Measurements from ENCODE around the gene GPLD1. TPM values are rescaled to one million over a fixed set of nuclear protein-coding genes. Genes with fewer than 3 reads are reported as not detected.

Gene GPLD1
- polyA plus RNA-seq, 1 donor from 2014 or later, result 0.95 TPM

DNA sequence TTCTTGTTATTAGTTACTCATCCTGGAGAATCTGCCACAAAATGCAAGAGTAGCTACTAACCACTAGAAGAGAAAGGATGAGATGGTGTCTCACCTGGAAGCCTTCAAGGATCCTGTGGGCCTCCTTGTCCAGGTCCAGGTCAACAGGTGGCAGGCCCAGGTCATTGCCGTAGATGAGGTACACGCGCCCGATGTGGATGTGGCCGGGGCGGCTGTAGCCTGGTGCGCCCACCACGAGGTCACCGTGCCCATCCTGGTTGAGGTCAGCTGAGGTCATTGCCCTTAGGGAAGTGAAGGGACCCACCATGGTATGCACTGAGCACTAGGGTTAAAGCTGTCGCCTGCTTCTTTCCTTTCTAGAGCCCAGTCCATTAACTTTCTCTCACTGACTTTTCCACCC, 35.5 kb downstream of the GPLD1 start:
- no peaks in the 10 kb centered on the region for H3K4me1 Mint-ChIP-seq
- no peak overlapping the region for H3K4me3 Mint-ChIP-seq
- H3K9me3 Mint-ChIP-seq, result no peaks in the 10 kb centered on the region
- H3K27ac Mint-ChIP-seq, result no peak overlapping the region
- no peaks in the 10 kb centered on the region for H3K27me3 Mint-ChIP-seq
- peaks cover 2% of the 10 kb centered on the region for H3K36me3 Mint-ChIP-seq

DNA sequence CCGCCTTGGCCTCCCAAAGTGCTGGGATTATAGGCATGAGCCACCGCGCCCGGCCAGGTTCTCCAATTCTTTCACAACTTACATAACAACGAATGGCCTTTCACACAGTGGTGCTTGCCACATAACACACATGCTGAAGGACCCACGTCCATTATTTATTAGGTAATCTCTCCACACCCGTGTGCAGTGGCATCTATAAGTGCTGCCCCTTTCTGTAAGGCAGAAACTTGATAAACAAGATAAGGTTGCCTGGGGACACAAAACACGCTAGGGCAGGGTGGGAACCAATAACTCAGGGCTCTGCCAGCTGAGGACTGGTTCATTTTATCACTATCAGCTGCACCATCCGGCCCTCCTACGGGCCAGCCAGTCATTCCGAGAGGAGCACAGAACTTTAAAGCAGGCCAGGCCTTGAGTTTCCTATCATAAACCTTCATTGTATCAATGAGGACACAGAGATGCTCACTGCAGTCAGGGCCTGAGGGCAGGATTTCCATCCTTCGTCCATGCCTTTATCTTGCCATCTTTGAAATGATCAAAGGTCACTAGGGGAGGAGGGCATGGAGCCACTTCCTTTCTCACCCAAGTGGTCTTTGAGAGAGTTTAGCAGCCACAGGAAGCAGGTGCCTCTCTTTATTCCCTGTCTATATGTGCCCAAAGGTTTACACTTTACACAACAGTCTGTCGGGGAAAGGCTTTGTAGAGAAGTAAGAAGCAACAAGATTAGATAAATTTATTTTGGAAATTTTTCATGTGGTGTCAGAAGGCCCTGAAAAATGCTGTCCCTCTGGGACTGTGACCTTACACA, 37.6 kb downstream of the GPLD1 start:
- H3K36me3 Mint-ChIP-seq, result no peaks in the 10 kb centered on the region
- no peaks in the 10 kb centered on the region for H3K9me3 Mint-ChIP-seq
- no peak overlapping the region for H3K4me3 Mint-ChIP-seq
- H3K27me3 Mint-ChIP-seq, result no peaks in the 10 kb centered on the region
- no peaks in the 10 kb centered on the region for H3K4me1 Mint-ChIP-seq
- H3K27ac Mint-ChIP-seq, result no peak overlapping the region

DNA sequence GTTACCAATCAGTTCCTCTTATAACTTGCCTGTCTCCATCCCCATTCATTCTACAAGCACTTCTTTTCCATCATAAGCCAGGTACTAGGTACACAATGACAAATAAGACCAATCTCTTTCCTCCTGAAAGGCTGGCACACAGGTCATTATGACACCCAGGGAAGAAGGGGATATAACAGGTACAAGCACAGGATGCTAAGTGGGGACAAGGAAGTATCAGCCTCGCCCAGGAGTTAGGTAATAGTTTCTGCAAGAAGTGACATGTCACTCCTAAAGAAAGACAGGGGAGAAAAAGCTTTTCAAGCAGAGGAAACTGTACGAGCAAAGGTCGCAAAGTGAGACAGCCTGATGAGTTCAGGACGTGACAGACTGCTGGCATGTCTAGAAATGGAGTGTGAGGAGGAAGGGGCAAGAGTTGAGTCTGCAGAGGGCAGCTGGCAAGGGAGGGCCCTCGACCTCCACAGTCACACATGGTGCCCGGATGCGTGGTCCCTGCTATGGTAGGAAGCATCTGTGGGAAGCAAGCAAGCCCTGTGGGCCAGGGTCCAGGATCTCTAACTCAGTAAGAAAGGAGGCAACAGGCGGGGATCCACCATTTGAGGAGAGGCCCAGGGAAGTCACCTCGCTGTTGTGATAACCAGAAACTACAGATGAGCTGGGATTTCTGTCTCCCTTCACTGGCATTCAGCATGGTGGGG, 40.4 kb downstream of the GPLD1 start:
- no peaks in the 10 kb centered on the region for H3K4me1 Mint-ChIP-seq
- no peaks in the 10 kb centered on the region for H3K9me3 Mint-ChIP-seq
- H3K27me3 Mint-ChIP-seq, result no peaks in the 10 kb centered on the region
- no peak overlapping the region for H3K4me3 Mint-ChIP-seq
- H3K36me3 Mint-ChIP-seq, result no peaks in the 10 kb centered on the region
- H3K27ac Mint-ChIP-seq, result peak overlapping the region in 1 of 3 donors; percentile 2

DNA sequence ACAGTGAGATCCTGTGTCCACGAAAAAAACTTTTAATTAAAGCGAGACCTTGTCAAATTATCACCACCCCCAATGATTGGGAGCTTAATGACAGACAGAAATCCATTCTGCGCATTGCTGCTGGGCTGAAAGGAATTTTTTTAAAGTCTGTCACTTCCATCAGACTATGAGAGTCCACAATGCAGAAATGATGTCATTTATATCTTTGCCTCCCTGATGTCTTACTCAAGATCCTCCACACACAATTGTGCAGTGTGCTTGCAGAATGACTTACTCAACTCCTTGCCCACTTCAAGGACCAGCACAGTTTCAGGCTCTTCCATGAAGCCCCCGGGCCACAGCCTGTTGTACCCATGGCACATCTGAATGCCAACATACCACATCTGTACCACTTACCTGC, 41.0 kb downstream of the GPLD1 start:
- Mint-ChIP-seq H3K4me1 (no peaks in the 10 kb centered on the region), H3K4me3 (no peak overlapping the region), H3K9me3 (no peaks in the 10 kb centered on the region), H3K27ac (no peak overlapping the region), H3K27me3 (no peaks in the 10 kb centered on the region), H3K36me3 (peaks cover 1% of the 10 kb centered on the region)

DNA sequence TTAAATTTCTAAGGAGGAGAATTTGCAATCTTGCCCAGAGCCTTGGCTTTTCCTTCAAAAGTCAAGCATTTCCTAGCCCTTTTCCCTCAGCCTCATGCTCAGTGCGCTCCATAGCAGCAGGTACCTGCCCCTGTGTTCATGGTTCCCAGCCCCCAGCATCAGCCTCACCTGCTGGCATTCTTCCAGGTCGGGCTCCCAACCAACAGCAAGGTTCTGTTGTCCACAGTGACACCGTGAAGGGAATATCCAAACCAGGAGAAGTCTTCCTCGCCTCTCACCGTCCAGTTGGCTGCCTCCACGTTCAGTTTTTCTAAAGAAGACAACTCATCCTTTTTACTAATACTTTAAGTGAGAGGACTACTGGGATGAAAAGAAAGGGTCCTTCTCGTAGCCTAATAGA, 42.7 kb downstream of the GPLD1 start:
- peaks cover 1% of the 10 kb centered on the region for H3K36me3 Mint-ChIP-seq
- H3K27ac Mint-ChIP-seq, result no peak overlapping the region
- no peaks in the 10 kb centered on the region for H3K9me3 Mint-ChIP-seq
- H3K27me3 Mint-ChIP-seq, result no peaks in the 10 kb centered on the region
- H3K4me1 Mint-ChIP-seq, result no peaks in the 10 kb centered on the region
- no peak overlapping the region for H3K4me3 Mint-ChIP-seq

DNA sequence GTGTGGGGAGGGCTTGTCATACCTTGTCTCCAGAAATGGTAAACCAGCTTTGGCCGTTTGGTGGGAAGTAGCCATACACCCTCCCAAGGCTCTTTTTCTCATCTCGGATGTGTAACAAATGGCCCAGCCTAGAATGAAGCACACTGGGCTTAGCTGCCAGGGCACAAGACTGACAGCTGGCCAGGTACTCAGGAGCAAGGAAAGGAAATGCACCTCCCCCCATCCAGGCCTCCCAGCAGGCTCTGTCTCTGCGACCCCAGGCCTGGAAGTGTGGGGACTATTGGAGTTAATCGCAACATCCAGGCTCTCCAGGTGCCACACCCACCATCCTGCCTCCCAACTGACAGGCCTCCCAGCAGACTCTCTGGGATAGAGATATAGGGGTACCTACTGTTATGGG, 43.7 kb downstream of the GPLD1 start:
- H3K36me3 Mint-ChIP-seq, result peaks cover 1% of the 10 kb centered on the region
- H3K27ac Mint-ChIP-seq, result no peak overlapping the region
- H3K4me1 Mint-ChIP-seq, result no peaks in the 10 kb centered on the region
- H3K4me3 Mint-ChIP-seq, result no peak overlapping the region
- H3K9me3 Mint-ChIP-seq, result no peaks in the 10 kb centered on the region
- no peaks in the 10 kb centered on the region for H3K27me3 Mint-ChIP-seq

DNA sequence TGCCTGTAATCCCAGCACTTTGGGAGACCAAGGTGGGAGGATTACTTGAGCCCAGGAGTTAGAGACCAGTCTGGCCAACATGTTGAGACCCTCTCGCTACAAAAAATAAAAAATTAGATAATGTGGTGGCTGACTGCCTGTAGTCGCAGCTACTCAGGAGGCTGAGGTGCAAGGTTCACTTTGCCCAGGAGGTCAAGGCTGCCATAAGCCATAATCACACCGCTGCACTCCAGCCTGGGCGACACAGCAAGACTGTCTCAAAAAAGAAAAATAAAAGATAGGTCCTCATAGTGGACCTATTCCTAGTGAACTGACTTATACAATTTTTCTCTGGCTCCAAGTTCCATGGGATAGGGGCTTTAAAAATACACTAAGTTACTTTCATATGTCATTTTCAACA, 44.8 kb downstream of the GPLD1 start:
- Mint-ChIP-seq H3K9me3 (no peaks in the 10 kb centered on the region), H3K27me3 (no peaks in the 10 kb centered on the region), H3K27ac (no peak overlapping the region), H3K36me3 (peaks cover 4% of the 10 kb centered on the region), H3K4me3 (no peak overlapping the region), H3K4me1 (no peaks in the 10 kb centered on the region)

DNA sequence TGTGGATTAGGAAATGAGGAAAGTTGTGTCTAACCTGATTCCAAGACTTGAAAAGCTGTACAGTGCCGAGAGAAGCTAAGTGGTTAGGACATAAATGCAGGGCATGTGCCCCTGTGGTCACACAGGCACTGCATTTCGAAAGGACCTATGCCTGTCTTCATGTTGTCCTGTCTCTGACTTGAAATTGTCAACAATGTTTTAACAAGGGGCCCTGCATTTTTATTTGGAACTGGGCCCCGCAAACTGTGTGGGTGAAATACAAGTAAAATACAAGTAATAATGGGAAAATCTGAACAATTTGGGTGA, 47.8 kb downstream of the GPLD1 start:
- no peaks in the 10 kb centered on the region for H3K27me3 Mint-ChIP-seq
- no peak overlapping the region for H3K4me3 Mint-ChIP-seq
- H3K4me1 Mint-ChIP-seq, result no peaks in the 10 kb centered on the region
- no peak overlapping the region for H3K27ac Mint-ChIP-seq
- peaks cover 4% of the 10 kb centered on the region for H3K36me3 Mint-ChIP-seq
- no peaks in the 10 kb centered on the region for H3K9me3 Mint-ChIP-seq

DNA sequence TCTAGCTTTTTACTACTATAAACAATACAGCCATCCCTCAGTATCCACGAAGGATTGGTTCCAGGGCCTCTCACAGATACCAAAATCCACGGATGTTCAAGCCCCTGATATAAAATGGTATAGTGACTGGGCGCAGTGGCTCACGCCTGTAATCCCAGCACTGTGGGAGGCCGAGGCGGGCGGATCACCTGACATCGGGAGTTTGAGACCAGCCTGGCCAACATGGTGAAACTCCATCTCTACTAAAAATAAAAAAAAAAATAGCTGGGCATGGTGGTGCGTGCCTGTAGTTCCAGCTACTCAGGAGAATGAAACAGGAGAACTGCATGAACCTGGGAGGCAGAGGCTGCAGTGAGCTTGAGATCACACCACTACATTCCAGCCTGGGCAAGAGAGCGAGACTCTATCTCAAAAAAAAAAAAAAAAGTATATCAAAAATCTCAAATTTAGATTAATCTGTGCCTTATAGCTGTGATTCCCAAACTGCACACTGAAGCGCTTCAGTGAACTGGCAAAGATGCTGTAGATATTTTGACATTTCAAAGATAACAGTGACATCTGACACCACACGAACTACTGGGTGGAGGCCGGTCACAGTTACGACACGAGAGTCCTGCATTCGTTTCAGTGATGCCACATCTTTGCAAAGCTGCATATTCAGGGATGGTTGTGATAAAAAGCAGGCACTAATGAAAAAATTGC, 48.3 kb downstream of the GPLD1 start:
- Mint-ChIP-seq H3K9me3 (no peaks in the 10 kb centered on the region), H3K27ac (no peak overlapping the region), H3K4me3 (no peak overlapping the region), H3K27me3 (no peaks in the 10 kb centered on the region), H3K4me1 (no peaks in the 10 kb centered on the region), H3K36me3 (peaks cover 4% of the 10 kb centered on the region)

DNA sequence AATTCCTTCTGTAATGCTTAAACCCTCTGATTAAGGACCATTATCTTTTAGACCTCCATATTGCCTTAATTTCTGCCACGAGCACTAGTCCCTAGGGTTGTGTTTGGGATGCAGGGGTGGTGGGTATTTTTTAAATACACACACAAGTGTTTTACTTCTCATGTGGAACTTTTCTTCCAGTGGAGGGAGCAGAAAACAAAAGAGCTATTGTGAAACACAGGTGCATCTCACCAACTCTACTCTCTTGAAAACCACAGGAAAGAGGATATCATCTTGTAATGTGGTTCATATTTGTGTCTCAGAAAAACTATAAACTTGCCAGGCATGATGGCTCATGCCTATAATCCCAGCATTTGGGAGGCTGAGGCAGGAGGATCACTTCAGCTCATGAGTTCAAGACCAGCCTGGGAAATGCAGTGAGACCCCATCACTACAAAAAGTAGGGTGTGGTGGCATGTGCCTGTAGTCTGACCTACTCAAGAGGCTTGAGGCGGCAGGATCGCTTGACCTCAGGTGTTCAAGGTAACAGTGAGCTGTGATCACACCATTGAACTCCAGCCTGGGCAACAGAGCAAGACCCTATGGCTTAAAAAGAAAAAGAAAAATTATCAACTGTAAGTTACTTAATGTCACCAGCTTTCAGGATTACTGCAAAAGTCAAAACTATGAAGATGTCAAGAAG, 49.4 kb downstream of the GPLD1 start:
- Mint-ChIP-seq H3K27me3 (no peaks in the 10 kb centered on the region), H3K9me3 (no peaks in the 10 kb centered on the region)

DNA sequence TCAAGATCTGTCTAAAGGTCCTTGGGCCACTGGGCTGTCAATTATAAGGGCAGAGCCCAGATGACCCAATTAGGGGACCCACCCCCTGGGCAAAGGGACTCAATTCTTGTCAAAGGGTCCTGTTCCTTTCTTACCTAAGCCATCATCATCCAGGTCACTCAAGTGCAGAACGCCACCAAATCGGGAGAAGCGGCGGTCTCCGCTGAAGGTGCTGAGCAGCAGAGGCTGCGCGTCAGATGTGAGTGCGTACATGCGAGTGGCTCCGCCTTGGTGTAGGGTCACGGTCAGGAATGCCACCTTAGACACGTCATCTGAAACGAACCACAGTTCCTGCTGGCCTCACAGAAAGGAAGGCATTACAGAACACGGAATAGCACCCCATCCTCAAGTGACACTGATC, 52.4 kb downstream of the GPLD1 start:
- H3K27me3 Mint-ChIP-seq, result no peaks in the 10 kb centered on the region
- H3K4me3 Mint-ChIP-seq, result no peak overlapping the region
- H3K27ac Mint-ChIP-seq, result peak overlapping the region in 1 of 3 donors; percentile 28
- H3K36me3 Mint-ChIP-seq, result peaks cover 3% of the 10 kb centered on the region
- no peaks in the 10 kb centered on the region for H3K4me1 Mint-ChIP-seq
- no peaks in the 10 kb centered on the region for H3K9me3 Mint-ChIP-seq

More for the DNA sequence above, 49.4 kb downstream of the GPLD1 start:
- H3K4me1 Mint-ChIP-seq, result no peaks in the 10 kb centered on the region
- H3K27ac Mint-ChIP-seq, result no peak overlapping the region
- no peak overlapping the region for H3K4me3 Mint-ChIP-seq
- H3K36me3 Mint-ChIP-seq, result peaks cover 4% of the 10 kb centered on the region

DNA sequence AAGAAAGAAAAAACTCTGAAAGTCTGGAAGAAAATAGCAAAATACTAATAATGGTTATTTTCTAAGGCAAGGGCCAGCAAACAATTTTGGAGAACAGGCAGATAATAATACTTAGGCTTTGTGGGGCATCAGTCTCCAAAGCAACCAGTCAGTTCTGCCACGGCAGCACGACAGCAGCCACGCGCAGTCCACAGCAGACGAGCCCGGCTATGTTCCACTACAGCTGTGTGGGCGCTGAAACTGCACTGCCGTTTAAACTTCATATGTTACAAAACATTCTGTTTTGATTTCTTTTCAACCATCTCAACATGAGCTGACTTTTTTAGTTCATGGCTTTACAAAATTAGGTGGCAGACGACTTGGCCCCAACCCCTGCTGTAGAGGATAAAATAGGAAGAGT, 56.8 kb downstream of the GPLD1 start:
- H3K4me3 Mint-ChIP-seq, result no peak overlapping the region
- no peaks in the 10 kb centered on the region for H3K4me1 Mint-ChIP-seq
- no peaks in the 10 kb centered on the region for H3K36me3 Mint-ChIP-seq
- H3K27me3 Mint-ChIP-seq, result no peaks in the 10 kb centered on the region
- no peak overlapping the region for H3K27ac Mint-ChIP-seq
- no peaks in the 10 kb centered on the region for H3K9me3 Mint-ChIP-seq

DNA sequence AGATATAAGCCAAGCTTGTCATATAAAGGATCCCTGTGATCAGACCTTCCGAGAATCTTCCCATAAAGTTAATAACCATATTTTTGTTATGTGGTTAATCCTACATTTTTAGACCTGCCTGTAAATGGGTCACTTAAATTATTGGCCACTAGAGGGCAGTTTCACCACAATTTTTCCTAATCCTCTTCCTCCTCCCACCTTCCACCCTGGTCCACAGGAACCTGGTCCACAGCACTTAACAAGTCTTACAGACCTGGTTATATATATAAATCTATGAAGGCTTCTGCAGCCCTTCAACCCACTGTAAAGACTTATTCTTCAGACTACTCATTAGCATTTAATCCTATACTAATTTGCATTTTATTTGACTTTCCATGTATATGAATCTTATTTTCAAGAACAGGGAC, 58.3 kb downstream of the GPLD1 start:
- no peaks in the 10 kb centered on the region for H3K9me3 Mint-ChIP-seq
- H3K4me3 Mint-ChIP-seq, result no peak overlapping the region
- H3K27me3 Mint-ChIP-seq, result no peaks in the 10 kb centered on the region
- H3K36me3 Mint-ChIP-seq, result no peaks in the 10 kb centered on the region
- H3K27ac Mint-ChIP-seq, result no peak overlapping the region
- H3K4me1 Mint-ChIP-seq, result no peaks in the 10 kb centered on the region

DNA sequence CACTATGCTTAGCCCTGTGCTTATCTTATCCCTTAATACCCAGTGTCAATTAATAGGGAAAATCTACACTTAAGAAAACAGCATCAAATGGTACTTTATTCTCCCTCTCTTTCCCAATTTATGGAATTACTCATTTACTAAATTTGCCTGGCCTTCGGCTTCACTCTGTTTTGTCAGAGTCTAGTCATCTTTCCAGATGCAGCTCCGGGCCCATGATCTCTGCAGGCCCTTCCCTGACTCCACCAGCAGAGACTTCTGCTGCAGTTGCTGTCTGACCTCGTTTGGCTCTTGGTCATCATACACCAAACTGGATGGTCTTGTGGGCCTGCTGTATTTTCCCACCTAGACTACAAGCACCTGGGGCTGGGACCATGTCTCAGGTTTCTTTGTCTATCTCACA, 59.3 kb downstream of the GPLD1 start:
- H3K4me3 Mint-ChIP-seq, result peak overlapping the region in 1 of 4 donors; percentile 56
- no peaks in the 10 kb centered on the region for H3K27me3 Mint-ChIP-seq
- no peaks in the 10 kb centered on the region for H3K36me3 Mint-ChIP-seq
- no peaks in the 10 kb centered on the region for H3K9me3 Mint-ChIP-seq
- no peaks in the 10 kb centered on the region for H3K4me1 Mint-ChIP-seq
- H3K27ac Mint-ChIP-seq, result no peak overlapping the region

DNA sequence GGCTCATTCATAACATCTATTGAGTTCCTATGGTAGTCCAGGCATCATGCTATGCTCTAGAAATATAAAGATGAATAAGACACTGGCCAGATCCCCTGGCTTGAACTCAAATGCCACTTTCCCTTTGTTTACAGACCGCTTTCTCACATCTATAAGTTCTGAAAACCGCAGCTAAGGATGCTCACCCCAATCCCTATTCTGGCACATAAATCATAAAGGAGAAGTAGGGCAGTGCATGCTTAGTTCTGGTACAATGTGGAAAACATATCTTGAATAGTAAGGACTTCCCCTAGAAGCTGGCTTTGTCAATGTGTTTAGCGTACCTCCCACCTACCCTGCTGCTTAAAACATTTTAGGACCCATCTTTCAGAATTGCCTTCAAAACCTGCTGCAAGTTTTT, 60.2 kb downstream of the GPLD1 start:
- Mint-ChIP-seq H3K36me3 (no peaks in the 10 kb centered on the region), H3K27ac (no peak overlapping the region), H3K27me3 (no peaks in the 10 kb centered on the region), H3K9me3 (no peaks in the 10 kb centered on the region), H3K4me3 (no peak overlapping the region), H3K4me1 (no peaks in the 10 kb centered on the region)
